GM21423 (cell line): ENCODE results near the gene MAIP1.
"Not testable (repeated sequence)": the region's sequence is repeated elsewhere in the genome, so short reads cannot be mapped to it uniquely, and the experiment has no call there.

Experiments
- ATAC-seq: cut with Tn5 transposase; IDR thresholded peaks from one replicate; pipeline ENCODE4 v1.9.1; 2021; ENCODE audit warnings: mild to moderate bottlenecking, moderate library complexity; ENCODE audit not compliant: unreplicated experiment

MAIP1 gene

GRCh38 chr2:199955339-199956061 lies at the start of gene MAIP1, which contains the start of gene TYW5:
TSS of gene MAIP1 (plus strand) at chr2:199955582. CDS start at chr2:199955799, 217 bp downstream.
TSS of gene TYW5 (minus strand) at chr2:199955491. CDS start at chr2:199955470, 21 bp downstream.
- peak; percentile 80 for ATAC-seq

DNA sequence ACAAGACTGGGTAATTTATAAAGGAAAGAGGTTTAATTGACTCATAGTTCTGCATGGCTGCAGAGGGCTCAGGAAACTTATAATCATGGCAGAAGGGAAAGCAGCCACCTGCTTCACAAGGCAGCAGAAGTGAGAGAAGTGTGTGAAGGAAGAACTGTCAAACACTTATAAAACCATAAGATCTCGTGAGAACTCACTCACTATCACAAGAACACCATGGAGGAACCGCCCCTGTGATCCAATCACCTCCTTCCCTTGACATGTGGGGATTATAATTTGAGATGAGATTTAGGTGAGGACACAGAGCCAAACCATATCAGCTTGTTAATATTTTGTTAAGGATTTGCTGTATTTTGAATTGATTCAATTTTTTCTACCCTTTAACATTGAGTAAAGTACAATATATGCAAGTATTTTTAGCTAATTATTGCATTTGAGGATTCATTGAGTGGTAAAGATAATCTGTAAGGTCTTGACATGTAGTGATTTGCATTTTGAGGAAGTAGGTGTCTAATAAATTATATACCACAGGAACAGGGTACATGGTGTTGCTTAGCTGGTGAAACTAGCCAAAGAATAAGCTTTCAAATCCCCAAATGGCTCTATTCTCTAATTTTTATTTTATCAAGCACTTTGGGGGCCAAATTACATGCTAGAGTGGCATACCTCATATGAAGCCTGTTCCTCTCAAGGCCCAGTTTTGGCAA lies 48.2 kb upstream of the MAIP1 start:
- no peak for ATAC-seq

DNA sequence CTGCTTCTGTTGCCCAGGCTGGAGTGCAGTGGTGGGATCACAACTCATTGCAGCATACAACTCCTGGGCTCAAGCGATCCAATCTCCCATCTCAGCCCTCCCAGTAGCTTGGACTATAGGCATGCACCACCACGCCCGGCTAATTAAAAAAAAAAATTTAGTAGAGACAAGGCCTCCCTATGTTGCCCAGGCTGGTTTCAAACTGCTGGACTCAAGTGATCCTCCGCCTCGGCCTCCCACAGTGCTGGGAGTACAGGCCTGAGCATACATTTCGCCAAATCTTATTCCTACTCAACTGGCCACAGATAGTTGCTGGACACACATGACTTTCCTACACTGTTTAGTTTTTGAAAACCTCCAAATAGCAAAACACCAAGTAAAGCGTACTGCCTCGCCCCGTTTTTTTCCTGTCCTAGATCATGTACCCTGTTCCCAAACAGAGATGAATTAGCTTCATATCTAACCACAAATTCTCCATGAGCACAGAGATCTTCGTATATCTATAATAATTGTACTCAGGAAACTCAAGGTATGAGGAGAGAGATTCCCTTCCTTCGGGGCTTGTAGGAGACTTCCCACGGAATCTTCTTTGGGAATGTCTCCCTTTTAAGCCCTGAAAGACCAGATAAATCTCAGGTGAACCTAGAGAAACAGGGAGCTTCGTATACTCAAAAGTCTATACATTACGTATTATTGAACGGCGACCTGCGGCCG lies 44.9 kb upstream of the MAIP1 start:
- no peak for ATAC-seq

DNA sequence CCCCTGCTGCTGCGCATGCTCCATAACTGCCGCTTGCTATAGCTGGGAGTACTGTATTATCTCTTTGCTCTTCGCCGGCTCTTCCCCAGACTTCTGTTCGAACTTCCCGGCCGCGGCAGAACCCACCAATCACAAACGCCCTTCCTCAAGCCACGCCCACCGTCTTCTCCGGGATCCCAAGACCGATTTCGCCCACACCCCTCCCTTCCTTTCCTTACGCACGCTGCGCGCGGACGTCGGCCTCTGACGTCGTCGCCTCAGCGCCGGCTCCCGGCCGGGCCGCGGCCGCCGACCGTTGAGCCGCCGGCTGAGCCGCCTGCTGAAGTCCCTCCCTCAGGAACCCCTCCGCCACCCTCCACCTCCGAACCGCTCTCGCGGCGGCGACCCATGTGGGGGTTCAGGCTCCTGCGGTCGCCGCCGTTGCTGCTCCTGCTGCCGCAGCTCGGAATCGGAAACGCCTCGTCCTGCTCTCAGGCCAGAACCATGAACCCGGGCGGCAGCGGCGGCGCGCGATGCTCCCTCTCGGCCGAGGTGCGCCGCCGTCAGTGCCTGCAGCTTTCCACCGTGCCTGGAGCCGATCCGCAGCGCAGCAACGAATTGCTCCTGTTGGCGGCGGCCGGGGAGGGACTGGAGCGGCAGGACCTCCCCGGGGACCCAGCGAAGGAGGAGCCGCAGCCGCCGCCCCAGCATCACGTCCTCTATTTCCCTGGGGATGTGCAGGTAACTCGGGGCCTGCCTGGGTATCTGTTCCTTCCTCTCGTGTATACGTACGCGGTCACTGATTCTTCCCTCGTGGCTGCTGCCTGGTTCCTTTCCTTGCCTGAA lies 44.1 kb upstream of the MAIP1 start, which contains the start of gene C2orf69:
Gene C2orf69 (plus strand): TSS at position 242 of the 825 bp plus-strand sequence. CDS start 146 bp downstream, at position 388.
- ATAC-seq, result peak; percentile 91

DNA sequence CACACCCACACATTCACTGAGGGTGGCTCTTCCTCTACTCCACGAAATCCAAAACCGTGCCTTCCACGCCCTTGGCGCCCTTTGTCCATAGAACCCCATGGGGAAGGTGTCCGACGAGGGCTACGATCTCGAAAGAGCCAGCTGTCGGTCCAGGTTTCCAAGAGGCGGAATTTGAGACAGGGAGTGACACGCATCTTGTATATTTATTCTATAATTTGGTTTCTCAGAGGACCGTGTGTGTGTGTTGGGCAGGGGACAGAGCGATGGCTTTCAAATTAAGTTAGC lies 43.6 kb upstream of the MAIP1 start:
- no peak for ATAC-seq

DNA sequence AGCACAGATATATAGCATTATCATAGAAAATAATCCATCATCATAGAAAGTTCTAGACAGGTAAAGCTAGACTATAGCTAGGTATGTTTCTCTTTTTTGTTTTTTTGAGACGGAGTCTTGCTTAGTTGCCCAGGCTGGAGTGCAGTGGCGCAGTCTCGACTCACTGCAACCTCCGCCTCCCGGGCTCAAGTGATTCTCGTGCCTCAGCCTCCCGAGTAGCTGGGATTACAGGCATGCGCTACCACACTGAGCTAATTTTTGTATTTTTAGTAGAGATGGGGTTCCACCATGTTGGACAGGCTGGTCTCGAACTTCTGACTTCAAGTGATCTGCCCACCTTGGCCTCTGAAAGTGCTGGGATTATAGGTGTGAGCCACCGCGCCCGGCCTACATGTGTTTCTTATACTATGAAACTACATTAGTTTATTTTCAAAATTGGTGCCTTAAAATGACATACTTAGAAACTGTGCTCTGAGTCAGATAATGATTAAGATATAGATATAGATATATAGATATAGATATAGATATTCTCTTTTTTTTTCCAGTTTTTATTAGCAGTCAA lies 42.7 kb upstream of the MAIP1 start:
- not testable (repeated sequence) for ATAC-seq

DNA sequence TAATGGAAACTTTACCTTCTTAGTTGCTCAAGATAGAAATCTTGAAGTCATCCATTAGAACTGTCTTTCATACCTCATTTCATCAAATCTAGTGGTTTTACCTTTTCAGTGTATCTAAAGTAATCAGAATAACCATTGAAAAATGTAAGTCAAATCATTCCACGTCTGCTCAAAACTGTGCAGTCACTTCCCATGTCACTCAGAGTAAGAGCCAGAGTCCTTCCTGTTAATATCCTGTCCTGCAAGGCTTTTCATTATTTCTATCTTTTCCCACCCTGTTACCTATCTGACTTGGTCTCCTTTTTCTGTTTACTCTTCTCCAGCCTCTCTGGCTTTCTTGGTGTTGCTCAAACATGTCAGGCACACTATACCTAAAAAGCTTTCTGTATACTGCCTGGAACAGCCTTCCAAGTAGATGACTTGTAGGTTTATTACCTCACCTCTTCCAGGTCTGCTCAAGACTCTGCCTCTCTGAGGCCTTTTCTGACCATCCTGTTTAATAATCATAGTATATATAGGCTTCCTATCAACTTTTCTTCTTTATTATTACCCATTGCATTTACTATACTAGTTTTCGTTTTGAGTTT lies 40.9 kb upstream of the MAIP1 start:
- no peak for ATAC-seq

DNA sequence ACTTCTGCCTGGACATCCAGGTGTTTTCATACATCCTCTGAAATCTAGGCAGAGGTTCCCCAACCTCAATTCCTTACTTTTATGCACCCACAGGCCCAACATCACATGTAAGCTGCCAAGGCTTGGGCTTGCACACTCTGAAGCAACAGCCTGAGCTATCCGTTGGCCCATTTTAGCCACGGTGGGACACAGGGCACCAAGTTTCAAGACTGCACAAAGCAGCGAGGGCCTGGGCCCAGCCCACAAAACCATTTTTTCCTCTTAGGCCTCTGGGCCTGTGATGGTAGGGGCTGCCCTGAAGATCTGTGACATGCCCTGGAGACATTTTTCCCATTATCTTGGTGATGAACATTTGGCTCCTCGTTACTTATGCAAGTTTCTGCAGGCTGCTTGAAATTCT lies 38.4 kb upstream of the MAIP1 start:
- ATAC-seq, result no peak

DNA sequence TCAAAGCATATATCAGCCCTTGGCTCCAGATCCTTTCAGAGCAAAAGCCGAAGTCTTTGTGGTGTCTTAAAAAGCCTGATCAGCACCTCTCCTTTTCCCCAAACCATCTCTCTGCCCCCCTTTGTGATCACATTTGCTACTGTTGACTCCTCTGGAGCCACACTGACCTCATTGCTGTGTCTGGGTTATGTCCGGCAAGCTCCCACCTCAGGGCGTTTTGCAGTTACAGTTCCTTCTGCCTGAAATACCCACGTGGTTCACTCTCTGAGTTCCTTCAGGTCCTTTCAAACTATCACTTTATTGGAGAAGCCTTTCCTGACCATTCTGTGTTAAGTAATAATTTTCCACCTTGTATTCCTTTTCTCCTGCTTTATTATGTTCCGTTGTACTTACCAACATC lies 32.5 kb upstream of the MAIP1 start:
- no peak for ATAC-seq

DNA sequence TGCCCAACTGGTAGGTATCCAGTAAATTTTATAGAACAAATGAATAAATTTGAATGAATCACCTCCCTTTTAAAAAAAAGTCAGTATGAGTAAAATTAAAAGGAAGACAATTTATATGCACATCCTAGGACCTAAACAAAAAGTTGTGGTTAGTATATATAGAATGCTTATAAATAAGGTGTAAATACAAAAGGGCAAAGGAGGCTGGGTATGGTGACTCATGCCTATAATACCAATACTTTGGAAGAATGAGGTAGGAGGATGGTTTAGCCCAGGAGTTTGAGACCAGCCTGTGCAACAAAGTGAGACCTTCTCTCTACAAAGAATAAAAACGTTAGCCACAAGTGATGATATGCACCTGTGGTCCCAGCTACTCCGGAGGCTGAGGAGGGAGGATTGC lies 31.5 kb upstream of the MAIP1 start:
- ATAC-seq, result no peak

- no peak for ATAC-seq
Observed at GRCh38 chr2:199926806-199927205, 28.6 kb upstream of the MAIP1 start.

- ATAC-seq, result no peak
Observed at GRCh38 chr2:199928226-199928625, 27.2 kb upstream of the MAIP1 start.

GRCh38 chr2:199928626-199929025 lies 26.8 kb upstream of the MAIP1 start:
- ATAC-seq, result no peak

- no peak for ATAC-seq
Observed at GRCh38 chr2:199929262-199929661, 26.1 kb upstream of the MAIP1 start.

DNA sequence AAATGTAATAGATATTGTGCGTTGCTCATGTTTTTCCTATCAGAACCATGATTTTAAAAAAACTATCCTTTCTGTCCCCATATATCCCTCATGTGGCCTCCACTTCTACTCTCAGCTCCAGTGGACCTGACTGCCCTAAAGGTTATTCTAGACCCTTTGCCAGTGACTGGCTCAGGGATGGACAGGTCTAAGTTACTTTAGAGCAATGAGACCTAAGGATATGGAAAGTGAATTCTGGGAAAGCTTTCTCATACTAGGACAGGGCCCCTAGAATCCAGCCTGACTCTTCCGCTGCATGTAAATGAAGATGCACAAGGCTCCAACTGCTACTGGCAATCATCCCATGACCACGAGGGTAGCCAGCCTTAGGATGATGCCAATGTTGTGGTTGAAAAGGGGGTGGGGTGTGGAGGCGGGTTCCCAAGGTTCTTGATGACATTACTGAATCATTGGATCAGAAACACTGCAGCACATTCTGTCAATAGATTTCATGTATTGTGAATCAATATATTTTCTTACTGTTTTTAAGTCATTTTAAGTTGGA lies 23.0 kb upstream of the MAIP1 start:
- no peak for ATAC-seq

DNA sequence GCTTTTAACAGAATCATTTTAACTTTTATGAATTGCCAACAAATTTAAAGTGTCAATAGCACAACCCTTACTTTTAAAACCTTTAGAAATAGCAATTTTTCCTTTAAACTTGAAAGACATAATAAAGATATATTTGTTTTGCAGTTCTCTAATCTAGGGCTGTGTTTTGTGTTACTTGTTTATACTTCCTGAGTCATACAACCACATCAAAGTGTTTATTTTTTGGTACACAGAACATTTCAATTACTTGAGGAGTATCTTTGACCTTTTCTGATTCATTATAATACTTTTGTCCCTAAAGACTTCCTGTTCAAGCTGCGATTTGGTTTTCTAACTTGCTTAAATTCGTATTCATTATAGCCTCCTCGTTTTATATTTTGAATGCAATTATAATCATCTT lies 21.9 kb upstream of the MAIP1 start:
- no peak for ATAC-seq

- ATAC-seq, result no peak
Observed at GRCh38 chr2:199936554-199936953, 18.8 kb upstream of the MAIP1 start.

GRCh38 chr2:199940373-199940772 lies 15.0 kb upstream of the MAIP1 start:
- peak; percentile 48 for ATAC-seq

GRCh38 chr2:199943373-199943772 lies 12.0 kb upstream of the MAIP1 start:
- ATAC-seq, result no peak

- ATAC-seq, result no peak
Observed at GRCh38 chr2:199946196-199946595, 9.2 kb upstream of the MAIP1 start.
